Measurements from ENCODE around the gene SLC4A2.

GRCh38 chr7:151061213-151062110 is 2.1 kb downstream of the SLC4A2 start:
- no peak for TF ChIP-seq CTCF (conservative IDR thresholded peaks at IDR 0.05 in 1 of 2, IDR thresholded peaks at IDR 0.05 in 1 of 2; ENCODE audit: extremely low read depth in 1 of 2, insufficient read depth in 1 of 2, low read depth in 1 of 2, low read length in 2 of 2)
- TF ChIP-seq EZH2 (IDR thresholded peaks at IDR 0.05; ENCODE audit: borderline replicate concordance, low read length), result no peak

All from mammary epithelial cell (primary cell).